Gastroesophageal sphincter (tissue), 3 donors: ENCODE measurements around the gene MNT.

Experiments used
- CTCF ChIP-seq, 4 experiments: fragments of 200-600 bp in 2 of 4; fragments of 450-650 bp in 2 of 4; sonication (generic) in 1 of 4; IDR thresholded peaks; one replicate each; pipeline ENCODE4 v1.5.1; 2017 to 2019; ENCODE audit warnings: antibody characterized with exemption in 4 of 4, mild to moderate bottlenecking in 2 of 4, moderate library complexity in 2 of 4
- POLR2A ChIP-seq, 2 donors: fragments of 450-650 bp; IDR thresholded peaks; one replicate each; pipeline ENCODE4 v1.6.1; 2017; ENCODE audit warnings: antibody characterized with exemption in 2 of 2, mild to moderate bottlenecking in 2 of 2, moderate library complexity in 1 of 2

DNA sequence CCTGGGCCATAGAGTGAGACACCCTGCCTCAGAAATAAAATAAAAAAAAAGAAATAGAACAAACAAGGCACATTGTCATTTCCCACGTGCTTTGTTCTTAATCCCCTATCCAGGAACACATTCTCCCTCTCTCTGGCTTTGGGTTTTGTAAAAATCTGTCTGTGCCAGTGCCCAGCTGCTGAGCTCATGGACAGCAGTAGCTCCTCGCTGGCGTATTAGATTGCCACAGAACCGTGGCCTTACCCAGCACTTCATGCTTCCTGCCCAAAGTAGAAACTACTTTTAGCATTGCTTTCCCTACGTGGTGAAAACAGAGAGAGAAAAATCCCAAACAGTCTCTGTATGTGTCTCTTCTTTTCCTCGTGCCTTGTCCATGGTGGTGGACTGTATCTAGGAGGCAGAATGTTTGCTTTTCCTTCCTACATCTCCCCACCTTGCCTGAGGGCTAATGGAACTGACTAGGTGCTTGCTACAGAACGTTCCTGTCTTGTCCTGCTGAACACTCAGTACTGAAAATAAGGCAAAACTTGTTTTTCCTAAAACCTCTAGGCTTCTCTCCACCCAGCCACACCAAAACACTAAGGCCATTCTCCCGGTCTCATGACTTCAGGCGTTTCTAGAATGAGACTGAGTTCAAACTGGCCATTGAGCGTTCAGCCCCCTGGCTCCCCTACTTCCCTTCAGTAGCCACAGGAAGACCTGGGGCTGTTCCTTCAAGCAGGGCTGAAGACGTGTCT is 26.1 kb downstream of the MNT start:
- TF ChIP-seq CTCF (IDR thresholded peaks at IDR 0.05) (no peak), POLR2A (IDR thresholded peaks at IDR 0.05) (no peak)
